ENCODE data around the gene LMTK2. TPM values are rescaled to one million over a fixed set of nuclear protein-coding genes. Genes with fewer than 3 reads are reported as not detected.

The LMTK2 gene
- total RNA-seq, 8 experiments from 2014 or later, result 4.3 to 16.8 (median 13.1) TPM

DNA sequence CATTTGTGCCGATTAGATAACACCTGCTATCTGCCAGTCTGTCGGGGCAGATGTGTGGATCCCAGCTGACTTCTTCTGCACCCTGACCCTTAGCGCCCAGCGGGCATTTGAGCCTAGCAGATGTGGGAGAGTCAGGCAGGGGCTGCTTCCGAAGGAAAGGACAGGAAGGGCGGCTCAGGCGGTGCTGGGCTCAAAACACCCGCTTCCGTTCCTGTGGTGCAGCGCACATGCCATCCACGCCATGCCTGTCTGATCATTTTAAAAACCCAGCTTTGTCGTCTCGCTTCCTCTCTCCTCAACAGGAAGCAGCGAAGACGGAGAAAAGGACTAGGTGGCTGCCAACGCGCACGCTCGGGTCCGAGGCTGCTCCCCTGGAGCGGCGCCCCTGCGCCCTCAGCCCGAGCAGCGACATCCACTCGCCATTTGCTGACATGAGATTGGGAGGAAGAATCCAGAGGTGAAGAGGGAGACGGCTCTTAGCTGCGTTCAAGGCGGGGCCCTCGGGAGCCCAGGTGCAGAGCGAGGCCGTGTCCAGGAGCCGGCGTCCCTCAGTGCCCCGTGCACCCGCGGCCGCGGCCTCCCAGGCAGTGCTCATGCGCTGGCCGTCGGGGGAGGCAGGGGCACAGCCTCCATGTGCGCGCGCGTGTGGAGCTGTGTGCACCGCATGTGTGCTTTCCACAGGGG is 98.6 kb downstream of the LMTK2 start:
- 86 to 100% (median 96%) methylated on average over 1 to 18 of the region's 47 CpGs; no CpG with 5 or more reads in 2 of the 10 experiments for WGBS, 10 experiments
- Histone ChIP-seq H3K4me3 (no peak overlapping the region), H3K4me1 (replicated peaks in 1 of 2) (no peaks in the 10 kb centered on the region), H3K27ac (no peak overlapping the region)
- ATAC-seq (replicated peaks in 6 of 8), result no peak
- in situ Hi-C loops (cut with MboI; ENCODE audit: low pct_unique_long_range_greater_than_20kb in 2 of 9, low sequenced_read_pairs in 9 of 9, unreplicated experiment in 9 of 9), result no loop called here

DNA sequence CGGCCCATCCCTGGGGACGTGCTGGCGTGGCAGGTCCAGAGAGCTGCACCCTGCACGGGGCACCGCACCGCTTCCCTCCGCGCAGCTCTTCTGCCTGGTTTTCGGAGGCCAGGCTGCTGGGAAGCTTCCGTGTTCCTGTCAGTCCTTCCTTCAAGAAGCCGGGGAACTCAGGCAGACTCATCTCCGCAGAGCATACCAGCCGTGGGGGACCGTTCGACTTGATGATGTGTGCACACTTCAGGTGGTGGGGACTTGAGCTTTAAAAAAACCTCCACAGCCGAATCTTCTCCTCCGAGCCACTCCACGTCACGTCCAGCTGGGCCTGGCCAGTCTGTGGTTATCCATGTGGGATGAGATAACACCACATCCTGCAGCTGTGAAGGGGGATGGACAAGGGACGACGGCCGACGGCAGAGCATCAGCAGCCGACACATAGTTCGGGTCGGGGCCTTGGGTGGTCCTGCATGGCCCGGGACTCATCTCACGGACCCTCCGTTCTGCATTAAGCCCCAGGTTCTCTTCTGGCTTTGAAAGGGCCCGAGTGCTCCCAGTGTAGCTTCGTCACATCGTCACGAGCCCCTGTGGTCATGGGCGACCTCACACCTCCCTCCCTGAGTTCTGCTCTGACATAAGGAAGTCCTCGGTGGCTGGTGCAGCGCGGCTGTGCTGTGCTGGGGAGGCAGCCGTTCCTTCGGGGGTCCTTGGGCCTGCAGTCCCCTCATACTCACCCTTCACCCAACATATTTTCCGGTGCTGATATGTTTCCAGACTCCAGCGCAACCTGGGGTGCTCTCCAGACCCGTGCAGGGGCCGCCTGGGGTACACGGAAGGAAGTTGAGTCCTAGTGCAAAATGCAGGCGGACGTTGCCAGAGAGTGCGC is 100.0 kb downstream of the LMTK2 start:
- no peak for ATAC-seq (replicated peaks in 6 of 8)
- Histone ChIP-seq H3K27ac (no peak overlapping the region), H3K4me3 (no peak overlapping the region), H3K4me1 (replicated peaks in 1 of 2) (no peaks in the 10 kb centered on the region)
- in situ Hi-C loops (cut with MboI; ENCODE audit: low pct_unique_long_range_greater_than_20kb in 2 of 9, low sequenced_read_pairs in 9 of 9, unreplicated experiment in 9 of 9), result no loop called here
- WGBS, 10 experiments, result 86 to 100% (median 93%) methylated on average over 1 to 9 of the region's 47 CpGs; no CpG with 5 or more reads in 3 of the 10 experiments

DNA sequence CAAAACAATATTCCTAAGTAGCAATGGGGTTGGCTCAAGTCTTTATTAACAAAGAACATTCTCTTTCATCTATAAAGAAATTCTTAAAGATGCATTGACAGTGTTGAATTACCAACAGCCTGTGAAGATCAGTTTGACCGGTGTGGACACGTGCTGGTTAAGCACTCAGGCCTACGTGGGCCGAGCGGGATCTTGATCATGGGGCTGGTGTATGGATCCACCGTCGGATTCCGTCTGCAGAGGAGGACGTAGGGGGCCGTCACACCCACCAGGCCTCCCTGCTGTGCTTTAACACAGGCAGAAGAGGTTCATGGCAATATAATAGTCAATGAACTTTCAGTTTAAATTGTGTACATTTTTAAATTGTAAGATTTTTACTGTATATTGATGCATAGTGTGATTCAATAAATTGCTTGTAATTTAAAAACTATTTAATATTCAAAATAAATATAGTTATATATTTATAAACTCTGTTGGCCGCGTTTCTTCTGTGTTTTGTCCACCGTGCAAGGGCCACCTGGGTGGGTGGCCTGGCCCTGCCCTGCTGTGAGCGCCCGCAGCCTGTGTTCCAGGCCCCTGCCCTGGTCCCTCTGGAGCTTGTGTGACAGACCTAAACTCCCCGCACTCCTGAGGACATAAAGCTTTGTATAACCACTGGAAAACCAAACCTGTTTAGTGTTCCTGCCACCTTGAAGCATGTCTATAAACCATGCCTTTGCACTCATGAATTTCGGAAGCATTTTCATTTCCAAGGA is 102.7 kb downstream of the LMTK2 start:
- Histone ChIP-seq H3K4me3 (no peak overlapping the region), H3K27ac (no peak overlapping the region), H3K4me1 (replicated peaks in 1 of 2) (no peaks in the 10 kb centered on the region)
- 86 to 100% (median 92%) methylated on average over 2 to 14 of the region's 17 CpGs; no CpG with 5 or more reads in 3 of the 10 experiments for WGBS, 10 experiments
- in situ Hi-C loops (cut with MboI; ENCODE audit: low pct_unique_long_range_greater_than_20kb in 2 of 9, low sequenced_read_pairs in 9 of 9, unreplicated experiment in 9 of 9), result no loop called here
- ATAC-seq (replicated peaks in 6 of 8), result no peak

GRCh38 chr7:98210513-98211220 is 104.0 kb downstream of the LMTK2 start:
- WGBS, 10 experiments, result 27% methylated on average over 3 of the region's 49 CpGs; no CpG with 5 or more reads in 9 of the 10 experiments
- Histone ChIP-seq H3K4me1 (replicated peaks in 1 of 2) (no peaks in the 10 kb centered on the region), H3K4me3 (peak overlapping the region in 3 of 5 donors; percentile 22 to 26 (median 26)), H3K27ac (no peak overlapping the region)
- peak in 7 of 8 experiments; percentile 24 to 55 (median 45) for ATAC-seq (replicated peaks in 6 of 8)
- in situ Hi-C loops (cut with MboI; ENCODE audit: low pct_unique_long_range_greater_than_20kb in 2 of 9, low sequenced_read_pairs in 9 of 9, unreplicated experiment in 9 of 9), result no loop called here

GRCh38 chr7:98211221-98211675 is 104.6 kb downstream of the LMTK2 start, which contains the start of gene BHLHA15:
Gene BHLHA15, plus strand, starts transcription at chr7:98211439. Its CDS starts 871 bp downstream, at chr7:98212310.
- no peaks in the 10 kb centered on the region for H3K4me1 ChIP-seq (replicated peaks in 1 of 2)
- no peak within 1 kb of the TSS for H3K27ac ChIP-seq
- in situ Hi-C loops (cut with MboI; ENCODE audit: low pct_unique_long_range_greater_than_20kb in 2 of 9, low sequenced_read_pairs in 9 of 9, unreplicated experiment in 9 of 9), result no loop called here
- ATAC-seq (replicated peaks in 6 of 8), result peak; percentile 45 to 75 (median 63)
- H3K4me3 ChIP-seq, result peak within 1 kb of the TSS; percentile 17 to 26 (median 22)
- no CpG with 5 or more reads among the region's 45 CpGs for WGBS, 10 experiments

GRCh38 chr7:98211676-98212531 is 105.2 kb downstream of the LMTK2 start:
- H3K27ac ChIP-seq, result no peak overlapping the region
- H3K4me1 ChIP-seq (replicated peaks in 1 of 2), result no peaks in the 10 kb centered on the region
- H3K4me3 ChIP-seq, result peak overlapping the region in 3 of 5 donors; percentile 22 to 26 (median 26)
- ATAC-seq (replicated peaks in 6 of 8), result peak in 6 of 8 experiments; percentile 5 to 41 (median 28)
- in situ Hi-C loops (cut with MboI; ENCODE audit: low pct_unique_long_range_greater_than_20kb in 2 of 9, low sequenced_read_pairs in 9 of 9, unreplicated experiment in 9 of 9), result no loop called here
- 100% methylated on average over 2 of the region's 49 CpGs; no CpG with 5 or more reads in 8 of the 10 experiments for WGBS, 10 experiments

DNA sequence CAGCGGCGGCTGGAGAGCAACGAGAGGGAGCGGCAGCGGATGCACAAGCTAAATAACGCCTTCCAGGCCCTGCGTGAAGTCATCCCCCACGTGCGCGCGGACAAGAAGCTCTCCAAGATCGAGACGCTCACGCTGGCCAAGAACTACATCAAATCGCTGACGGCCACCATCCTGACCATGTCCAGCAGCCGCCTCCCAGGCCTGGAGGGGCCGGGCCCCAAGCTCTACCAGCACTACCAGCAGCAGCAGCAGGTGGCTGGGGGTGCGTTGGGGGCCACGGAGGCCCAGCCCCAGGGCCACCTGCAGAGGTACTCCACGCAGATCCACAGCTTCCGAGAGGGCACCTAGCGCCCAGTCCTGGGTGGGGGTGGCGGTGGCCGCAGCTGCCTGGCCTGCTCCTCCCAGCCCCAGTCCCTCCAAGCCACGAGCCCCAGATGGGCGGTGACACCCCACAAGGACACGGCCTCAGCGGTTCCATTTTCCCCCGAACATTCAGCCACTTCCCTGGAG is 105.9 kb downstream of the LMTK2 start:
- in situ Hi-C loops (cut with MboI; ENCODE audit: low pct_unique_long_range_greater_than_20kb in 2 of 9, low sequenced_read_pairs in 9 of 9, unreplicated experiment in 9 of 9), result no loop called here
- 87 to 100% (median 92%) methylated on average over 1 to 3 of the region's 30 CpGs; no CpG with 5 or more reads in 7 of the 10 experiments for WGBS, 10 experiments
- no peaks in the 10 kb centered on the region for H3K4me1 ChIP-seq (replicated peaks in 1 of 2)
- no peak for ATAC-seq (replicated peaks in 6 of 8)
- no peak overlapping the region for H3K27ac ChIP-seq
- no peak overlapping the region for H3K4me3 ChIP-seq

- H3K27ac ChIP-seq, result no peak overlapping the region
- in situ Hi-C loops (cut with MboI; ENCODE audit: low pct_unique_long_range_greater_than_20kb in 2 of 9, low sequenced_read_pairs in 9 of 9, unreplicated experiment in 9 of 9), result no loop called here
- H3K4me3 ChIP-seq, result no peak overlapping the region
- WGBS, 10 experiments, result 80 to 100% (median 92%) methylated on average over 1 to 2 of the region's 8 CpGs; no CpG with 5 or more reads in 5 of the 10 experiments
- H3K4me1 ChIP-seq (replicated peaks in 1 of 2), result no peaks in the 10 kb centered on the region
- ATAC-seq (replicated peaks in 6 of 8), result no peak
Observed at GRCh38 chr7:98213296-98213887, 106.7 kb downstream of the LMTK2 start.

DNA sequence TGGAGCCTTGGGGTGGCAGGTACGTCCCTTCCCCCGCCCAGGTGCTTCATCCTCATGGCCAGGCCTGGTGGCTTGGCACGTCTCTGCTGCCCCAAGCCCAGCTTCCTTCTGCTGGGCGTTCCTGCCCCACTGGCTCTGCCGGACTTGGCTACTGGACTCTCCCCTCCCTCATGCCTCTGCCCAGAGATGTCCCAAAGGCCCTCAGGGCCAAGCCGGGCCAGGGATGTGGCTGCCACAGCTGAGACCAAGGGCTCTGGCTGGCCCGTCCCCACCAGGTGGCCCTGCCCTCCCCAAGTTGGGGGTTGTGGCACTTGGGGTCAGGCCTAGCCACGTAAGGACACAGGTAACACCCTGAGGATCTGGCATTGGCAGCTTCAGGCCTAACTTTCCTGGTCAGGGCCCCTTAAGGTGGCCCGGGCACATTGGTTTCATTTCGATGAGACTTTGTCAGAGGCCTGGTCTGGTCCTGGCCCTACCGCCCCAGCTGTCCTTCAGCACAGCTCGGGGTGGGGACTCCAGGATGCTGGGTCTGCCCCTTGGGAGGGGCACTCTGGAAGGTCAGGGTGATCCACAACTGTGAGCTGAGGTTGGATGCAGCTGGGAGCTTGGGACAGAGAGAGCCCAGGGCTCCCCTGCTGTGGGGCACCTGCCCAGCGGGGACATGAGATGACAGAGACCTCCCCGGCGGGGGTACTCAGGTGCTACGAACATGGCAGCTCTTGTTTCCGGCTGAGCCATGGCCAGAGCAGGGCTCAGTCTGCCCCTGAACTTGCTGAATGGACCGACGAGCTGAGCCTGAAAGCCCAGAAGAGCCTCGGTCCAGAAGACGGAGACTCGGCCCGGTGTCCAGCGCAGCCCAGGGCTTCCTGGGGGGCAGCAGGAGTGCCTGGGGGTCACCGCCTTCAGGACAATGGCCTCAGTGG is 107.5 kb downstream of the LMTK2 start:
- ATAC-seq (replicated peaks in 6 of 8), result peak in 2 of 8 experiments; percentile 11 to 15
- no peaks in the 10 kb centered on the region for H3K4me1 ChIP-seq (replicated peaks in 1 of 2)
- no peak overlapping the region for H3K27ac ChIP-seq
- in situ Hi-C loops (cut with MboI; ENCODE audit: low pct_unique_long_range_greater_than_20kb in 2 of 9, low sequenced_read_pairs in 9 of 9, unreplicated experiment in 9 of 9), result no loop called here
- no peak overlapping the region for H3K4me3 ChIP-seq
- 88 to 100% (median 91%) methylated on average over 1 to 6 of the region's 25 CpGs; no CpG with 5 or more reads in 6 of the 10 experiments for WGBS, 10 experiments

DNA sequence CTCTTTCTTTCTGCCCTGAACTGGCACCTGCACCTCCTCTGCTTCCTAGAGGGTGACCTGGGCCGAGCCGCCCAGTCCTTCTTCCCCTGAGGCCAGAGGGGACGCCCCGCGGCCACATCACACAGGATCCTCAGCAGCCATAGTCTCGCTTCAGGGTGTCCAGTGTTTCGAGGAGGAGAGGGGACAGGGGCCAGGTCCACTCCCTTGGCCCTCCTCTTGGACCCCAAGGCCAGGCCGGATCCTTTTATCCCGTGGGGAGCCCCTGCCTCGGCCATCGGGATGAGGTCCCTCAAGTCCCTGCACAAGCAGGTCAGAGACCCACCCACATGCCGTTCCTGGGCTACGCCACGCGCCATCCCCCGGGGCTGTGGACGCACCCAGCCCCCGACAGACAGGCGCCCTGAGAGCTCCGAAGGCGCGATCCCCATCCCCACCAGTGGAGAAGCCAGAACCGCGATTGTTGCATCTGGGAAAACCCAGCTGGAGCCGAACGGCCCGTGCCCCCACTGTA is 108.2 kb downstream of the LMTK2 start:
- no peak for ATAC-seq (replicated peaks in 6 of 8)
- H3K4me1 ChIP-seq (replicated peaks in 1 of 2), result no peaks in the 10 kb centered on the region
- H3K4me3 ChIP-seq, result no peak overlapping the region
- H3K27ac ChIP-seq, result no peak overlapping the region
- in situ Hi-C loops (cut with MboI; ENCODE audit: low pct_unique_long_range_greater_than_20kb in 2 of 9, low sequenced_read_pairs in 9 of 9, unreplicated experiment in 9 of 9), result no loop called here
- 73 to 93% (median 84%) methylated on average over 1 to 8 of the region's 27 CpGs; no CpG with 5 or more reads in 4 of the 10 experiments for WGBS, 10 experiments
